H9 (cell line): ENCODE results near the gene HHAT. TPM values are rescaled to one million over a fixed set of nuclear protein-coding genes. Genes with fewer than 3 reads are reported as not detected.

Source experiments
- DNase-seq: peaks from one replicate; pipeline ENCODE4 v3.0.0-alpha.2; 2017
- H2AFZ ChIP-seq: one replicate; pipeline ENCODE4 v1.6.1; 2013; ENCODE audit warnings: mild to moderate bottlenecking, low read length, control low read depth, moderate library complexity
- H2AK5ac ChIP-seq: 2 replicates; pipeline ENCODE4 v1.6.1; 2013; ENCODE audit warnings: low read length, control low read depth, mixed read lengths; ENCODE audit not compliant: insufficient read length
- H2BK120ac ChIP-seq: one replicate; pipeline ENCODE4 v1.6.1; 2013; ENCODE audit warnings: low read depth, mild to moderate bottlenecking, low read length, control low read depth, inconsistent platforms; ENCODE audit not compliant: poor library complexity, severe bottlenecking
- H2BK12ac ChIP-seq: 2 replicates; pipeline ENCODE4 v1.6.1; 2013; ENCODE audit warnings: low read length, control low read depth, mixed read lengths, low read depth; ENCODE audit not compliant: insufficient read length
- H2BK15ac ChIP-seq: 2 replicates; pipeline ENCODE4 v1.6.1; 2013; ENCODE audit warnings: low read depth, low read length, control low read depth
- H2BK20ac ChIP-seq: one replicate; pipeline ENCODE4 v1.6.1; 2013; ENCODE audit warnings: low read depth, mild to moderate bottlenecking, low read length, control low read depth, inconsistent platforms; ENCODE audit not compliant: poor library complexity, severe bottlenecking
- H2BK5ac ChIP-seq: 2 replicates; pipeline ENCODE4 v1.6.1; 2013; ENCODE audit warnings: low read length, control low read depth, mixed read lengths; ENCODE audit not compliant: insufficient read length
- H3K14ac ChIP-seq: 2 replicates; pipeline ENCODE4 v1.6.1; 2013; ENCODE audit warnings: low read length, control low read depth; ENCODE audit not compliant: insufficient read depth
- H3K18ac ChIP-seq: 2 replicates; pipeline ENCODE4 v1.6.1; 2013; ENCODE audit warnings: low read depth, mild to moderate bottlenecking, mixed read lengths, low read length, control low read depth; ENCODE audit not compliant: insufficient read length
- H3K23ac ChIP-seq: 2 replicates; pipeline ENCODE4 v1.6.1; 2013; ENCODE audit warnings: low read length, control low read depth, mixed read lengths, low read depth; ENCODE audit not compliant: insufficient read length
- H3K23me2 ChIP-seq: 2 replicates; pipeline ENCODE4 v1.6.1; 2013; ENCODE audit warnings: low read depth, mild to moderate bottlenecking, mixed read lengths, low read length, control low read depth; ENCODE audit not compliant: insufficient read length, poor library complexity, severe bottlenecking
- H3K27ac ChIP-seq: 2 replicates; pipeline ENCODE4 v1.5.1; 2013; ENCODE audit warnings: low read length, control low read depth, mixed read lengths, low read depth; ENCODE audit not compliant: insufficient read length
- H3K27me3 ChIP-seq: 2 replicates; pipeline ENCODE4 v1.6.1; 2013; ENCODE audit warnings: low read length, control low read depth, inconsistent platforms; ENCODE audit not compliant: insufficient read depth
- H3K4ac ChIP-seq: 2 replicates; pipeline ENCODE4 v1.6.1; 2013; ENCODE audit warnings: low read depth, mild to moderate bottlenecking, control low read depth, inconsistent platforms, low read length, moderate library complexity
- H3K4me1 ChIP-seq: 2 replicates; pipeline ENCODE4 v1.6.1; 2013; ENCODE audit warnings: low read length, control low read depth, inconsistent platforms; ENCODE audit not compliant: insufficient read depth
- H3K4me2 ChIP-seq: 2 replicates; pipeline ENCODE4 v1.6.1; 2013; ENCODE audit warnings: low read length, control low read depth, mixed read lengths; ENCODE audit not compliant: insufficient read length, insufficient read depth
- H3K56ac ChIP-seq: 2 replicates; pipeline ENCODE4 v1.6.1; 2013; ENCODE audit warnings: low read depth, mild to moderate bottlenecking, mixed read lengths, low read length, control low read depth; ENCODE audit not compliant: insufficient read length
- H3K79me1 ChIP-seq: 2 replicates; pipeline ENCODE4 v1.6.1; 2013; ENCODE audit warnings: low read depth, mild to moderate bottlenecking, moderate library complexity, low read length, control low read depth, inconsistent platforms; ENCODE audit not compliant: insufficient read depth, poor library complexity, severe bottlenecking
- H3K79me2 ChIP-seq: 2 replicates; pipeline ENCODE4 v1.6.1; 2013; ENCODE audit warnings: low read length, control low read depth, inconsistent platforms; ENCODE audit not compliant: insufficient read depth
- H3K9ac ChIP-seq: 2 replicates; pipeline ENCODE4 v1.6.1; 2013; ENCODE audit warnings: low read length, control low read depth, mixed read lengths; ENCODE audit not compliant: insufficient read length; ENCODE audit errors: extremely low read depth
- H3K9me3 ChIP-seq: one replicate; pipeline ENCODE4 v1.6.1; 2013; ENCODE audit warnings: low read depth, low read length, inconsistent platforms; ENCODE audit not compliant: control insufficient read depth
- H3T11ph ChIP-seq: one replicate; pipeline ENCODE4 v1.6.1; 2013; ENCODE audit warnings: mild to moderate bottlenecking, low read length, control low read depth, inconsistent platforms
- H4K20me1 ChIP-seq: one replicate; pipeline ENCODE4 v1.6.1; 2013; ENCODE audit not compliant: control insufficient read depth, insufficient read length, insufficient read depth
- H4K5ac ChIP-seq: 2 replicates; pipeline ENCODE4 v1.6.1; 2013; ENCODE audit warnings: low read depth, mild to moderate bottlenecking, mixed read lengths, low read length, control low read depth; ENCODE audit not compliant: insufficient read length
- H4K8ac ChIP-seq: replicated peaks from 2 replicates; pipeline ENCODE4 v1.6.1; 2013; ENCODE audit warnings: low read length, control low read depth, mixed read lengths, low read depth; ENCODE audit not compliant: insufficient read length
- H4K91ac ChIP-seq: 2 replicates; pipeline ENCODE4 v1.6.1; 2013; ENCODE audit warnings: low read depth, mild to moderate bottlenecking, moderate library complexity, mixed read lengths, low read length, control low read depth; ENCODE audit not compliant: insufficient read length
- H3K27ac Mint-ChIP-seq, 3 experiments: 2 replicates in 2 of 3; 3 replicates in 1 of 3; pipeline ENCODE4 v1.8.0; 2020 to 2021; ENCODE audit warnings: mixed read lengths in 3 of 3, mild to moderate bottlenecking in 1 of 3, moderate library complexity in 1 of 3
- H3K27me3 Mint-ChIP-seq: 2 replicates; pipeline ENCODE4 v1.8.0; 2021; ENCODE audit warnings: low read depth, mild to moderate bottlenecking, moderate library complexity, mixed read lengths
- H3K36me3 Mint-ChIP-seq, 3 experiments: 2 replicates in 2 of 3; 3 replicates in 1 of 3; pipeline ENCODE4 v1.8.0; 2020 to 2021; ENCODE audit warnings: low read depth in 3 of 3, mixed read lengths in 3 of 3; ENCODE audit not compliant: insufficient read depth in 1 of 3
- H3K4me1 Mint-ChIP-seq, 2 experiments: 2 replicates each; pipeline ENCODE4 v1.8.0; 2020; ENCODE audit warnings: mixed read lengths in 2 of 2
- H3K4me3 Mint-ChIP-seq, 2 experiments: 2 replicates in 1 of 2; 3 replicates in 1 of 2; pipeline ENCODE4 v1.8.0; 2020 to 2021; ENCODE audit warnings: mild to moderate bottlenecking in 2 of 2, mixed read lengths in 2 of 2, moderate library complexity in 1 of 2
- H3K9me3 Mint-ChIP-seq, 2 experiments: 2 replicates in 1 of 2; 3 replicates in 1 of 2; pipeline ENCODE4 v1.8.0; 2020; ENCODE audit warnings: mild to moderate bottlenecking in 2 of 2, mixed read lengths in 2 of 2, moderate library complexity in 1 of 2
- CTCF ChIP-seq: fragments of 200-600 bp; sonication (generic); conservative IDR thresholded peaks from 3 replicates; pipeline ENCODE4 v1.8.0; 2021; ENCODE audit warnings: antibody characterized with exemption, mild to moderate bottlenecking
- WGBS: extraction: QIAGEN DNeasy Blood & Tissue Kit; methylation state at CpG from one replicate; pipeline ENCODE4 v1.1.7; 2013; ENCODE audit warnings: missing lambda C conversion rate, low lambda C conversion rate, mixed read lengths; ENCODE audit not compliant: insufficient read length; ENCODE audit errors: extremely low coverage; 5-methylcytosine and 5-hydroxymethylcytosine counted together
- total RNA-seq: library from RNA; stranded (reverse); gene quantifications from 2 replicates; pipeline ENCODE4 v1.2.1, GENCODE V29; 2021

The HHAT gene
- total RNA-seq, 1 experiment from 2014 or later, result 0.48 TPM

- Histone ChIP-seq H2BK12ac (no peak overlapping the region), H3K79me2 (no peaks in the 10 kb centered on the region), H3K9ac (no peak overlapping the region), H4K8ac (no peak overlapping the region), H3K23ac (no peak overlapping the region), H2BK5ac (no peak overlapping the region), H2BK120ac (no peak overlapping the region), H3K18ac (no peak overlapping the region), H3K14ac (no peak overlapping the region), H4K5ac (no peak overlapping the region), H3K56ac (no peak overlapping the region), H2AK5ac (no peak overlapping the region), H3K79me1 (no peaks in the 10 kb centered on the region), H3T11ph (no peak overlapping the region), H3K9me3 (no peaks in the 10 kb centered on the region), H3K23me2 (no peaks in the 10 kb centered on the region), H2BK15ac (no peak overlapping the region), H2AFZ (no peak overlapping the region), H2BK20ac (no peak overlapping the region), H3K4ac (no peak overlapping the region), H3K4me1 (no peaks in the 10 kb centered on the region), H4K20me1 (no peaks in the 10 kb centered on the region), H3K4me2 (no peak overlapping the region), H4K91ac (no peak overlapping the region), H3K27me3 (no peaks in the 10 kb centered on the region), H3K27ac (no peak overlapping the region)
- H3K36me3 Mint-ChIP-seq, result peaks cover 0 to 13% (median 0%) of the 10 kb centered on the region in 3 experiments; a peak in 2 of 7 replicates
- WGBS, result no CpG with 5 or more reads among the region's 1 CpG
- DNase-seq, result no peak
- no peaks in the 10 kb centered on the region for H3K27me3 Mint-ChIP-seq
- peaks cover 6 to 20% of the 10 kb centered on the region in 2 experiments for H3K9me3 Mint-ChIP-seq
- H3K4me1 Mint-ChIP-seq, result peaks cover 5% of the 10 kb centered on the region in 2 experiments; a peak in 3 of 4 replicates
- no peak overlapping the region for H3K27ac Mint-ChIP-seq
- H3K4me3 Mint-ChIP-seq, result no peak overlapping the region
- no peak for TF ChIP-seq CTCF
Observed at GRCh38 chr1:210591214-210591613, 262.5 kb downstream of the HHAT start.
